ENCODE measurements around the gene ZNF81.
"Not testable (repeated sequence)": the region's sequence is repeated elsewhere in the genome, so short reads cannot be mapped to it uniquely, and the experiment has no call there.

The ZNF81 gene

GRCh38 chrX:47846040-47846439 lies 9.3 kb downstream of the ZNF81 start:
- ChIA-PET CTCF (interaction anchor here (0.9 kb wide), 1 partner anchor 8 kb away, joined by 3 read pairs; no protein-coding TSS in a partner anchor), POLR2A (no interaction called here)
- DNase-seq (ENCODE audit: extremely low spot score): no peak
- no peak for TF ChIP-seq CTCF (IDR thresholded peaks at IDR 0.05; ENCODE audit: control extremely low read depth, extremely low read depth, low read depth, missing control alignments)

- POLR2A ChIA-PET: no interaction called here
Observed at GRCh38 chrX:47849778-47850177, 13.1 kb downstream of the ZNF81 start.

GRCh38 chrX:47850389-47850788 lies 13.7 kb downstream of the ZNF81 start:
- POLR2A ChIA-PET; DNase-seq (ENCODE audit: extremely low spot score); CTCF ChIA-PET: not testable (repeated sequence)

More at GRCh38 chrX:47849778-47850177, 13.1 kb downstream of the ZNF81 start:
- DNase-seq (ENCODE audit: extremely low spot score): no peak
- no peak for TF ChIP-seq CTCF (IDR thresholded peaks at IDR 0.05; ENCODE audit: control extremely low read depth, extremely low read depth, low read depth, missing control alignments)
- CTCF ChIA-PET: no interaction called here

GRCh38 chrX:47850901-47851300 lies 14.2 kb downstream of the ZNF81 start:
- POLR2A ChIA-PET: no interaction called here
- DNase-seq (ENCODE audit: extremely low spot score): no peak
- TF ChIP-seq CTCF (IDR thresholded peaks at IDR 0.05; ENCODE audit: control extremely low read depth, extremely low read depth, low read depth, missing control alignments): no peak
- CTCF ChIA-PET: interaction anchor here (1.3 kb wide), 1 partner anchor 176 kb away, joined by 3 read pairs; no protein-coding TSS in a partner anchor

GRCh38 chrX:47854474-47854873 lies 17.8 kb downstream of the ZNF81 start:
- peak; percentile 12 for TF ChIP-seq CTCF (IDR thresholded peaks at IDR 0.05; ENCODE audit: control extremely low read depth, extremely low read depth, low read depth, missing control alignments)
- ChIA-PET POLR2A (no interaction called here), CTCF (interaction anchor here (0.7 to 2.4 kb wide), 5 partner anchors 8 to 172 kb away, joined by 3 to 14 read pairs (median 7); no protein-coding TSS in a partner anchor)
- no peak for DNase-seq (ENCODE audit: extremely low spot score)

GRCh38 chrX:47859686-47860085 lies 23.0 kb downstream of the ZNF81 start:
- ChIA-PET CTCF (interaction anchor here (1.2 kb wide), 1 partner anchor 13 kb away, joined by 3 read pairs; no protein-coding TSS in a partner anchor), POLR2A (no interaction called here)
- no peak for DNase-seq (ENCODE audit: extremely low spot score)
- TF ChIP-seq CTCF (IDR thresholded peaks at IDR 0.05; ENCODE audit: control extremely low read depth, extremely low read depth, low read depth, missing control alignments): no peak

GRCh38 chrX:47862680-47863079 lies 26.0 kb downstream of the ZNF81 start:
- POLR2A ChIA-PET: no interaction called here
- TF ChIP-seq CTCF (IDR thresholded peaks at IDR 0.05; ENCODE audit: control extremely low read depth, extremely low read depth, low read depth, missing control alignments): no peak
- CTCF ChIA-PET: interaction anchor here (2.2 to 3.0 kb wide), 2 partner anchors 9 to 14 kb away, joined by 7 to 14 read pairs; no protein-coding TSS in a partner anchor
- DNase-seq (ENCODE audit: extremely low spot score): no peak

Data from GM10248 (cell line).